Fibroblast of lung (primary cell): Measurements from ENCODE around the gene ZNF638. TPM values are rescaled to one million over a fixed set of nuclear protein-coding genes. Genes with fewer than 3 reads are reported as not detected.
A peak's percentile ranks its signal among the peaks of the same experiment; 100 is the strongest.

Source experiments
- DNase-seq, 2 donors: peaks; one replicate each; pipeline versions ENCODE4 v3.0.0 to v3.0.0-alpha.2; 2010; ENCODE audit warnings: low read depth in 2 of 2
- H2AFZ ChIP-seq: 2 replicates; pipeline ENCODE4 v1.5.1; 2012; ENCODE audit warnings: low read length, control low read depth, inconsistent platforms
- H3K27ac ChIP-seq: 2 replicates; pipeline ENCODE4 v1.5.1; 2011; ENCODE audit warnings: low read length, control low read depth; ENCODE audit not compliant: insufficient read depth
- H3K27me3 ChIP-seq: 2 replicates; pipeline ENCODE4 v1.5.1; 2011; ENCODE audit warnings: mild to moderate bottlenecking, low read length; ENCODE audit not compliant: control insufficient read depth, insufficient read depth
- H3K36me3 ChIP-seq: 2 replicates; pipeline ENCODE4 v1.5.1; 2011; ENCODE audit warnings: low read length; ENCODE audit not compliant: control insufficient read depth, insufficient read depth
- H3K4me1 ChIP-seq: 2 replicates; pipeline ENCODE4 v1.5.1; 2011; ENCODE audit warnings: low read length; ENCODE audit not compliant: control insufficient read depth, insufficient read depth; ENCODE audit errors: extremely low read depth
- H3K4me2 ChIP-seq: 2 replicates; pipeline ENCODE4 v1.5.1; 2011; ENCODE audit warnings: low read length, control low read depth; ENCODE audit not compliant: insufficient read depth; ENCODE audit errors: extremely low read depth
- H3K4me3 ChIP-seq, 4 experiments: fragments of 200-600 bp in 1 of 4; sonication (generic) in 1 of 4; replicated peaks in 1 of 4; 2 replicates each; pipeline ENCODE4 v1.5.1; 2011 to 2016; ENCODE audit warnings: low read length in 4 of 4, low read depth in 3 of 4, mild to moderate bottlenecking in 3 of 4, control low read depth in 2 of 4, inconsistent platforms in 1 of 4, mixed read lengths in 1 of 4; ENCODE audit not compliant: insufficient read depth in 1 of 4; ENCODE audit errors: control extremely low read depth in 1 of 4
- H3K79me2 ChIP-seq: 2 replicates; pipeline ENCODE4 v1.5.1; 2012; ENCODE audit warnings: mild to moderate bottlenecking, low read length, inconsistent platforms; ENCODE audit not compliant: control insufficient read depth, insufficient read depth
- H3K9ac ChIP-seq: 2 replicates; pipeline ENCODE4 v1.5.1; 2011; ENCODE audit warnings: mild to moderate bottlenecking, low read length, control low read depth; ENCODE audit not compliant: insufficient read depth
- H3K9me3 ChIP-seq: 2 replicates; pipeline ENCODE4 v1.5.1; 2012; ENCODE audit warnings: low read depth, low read length; ENCODE audit not compliant: control insufficient read depth, insufficient read depth
- H4K20me1 ChIP-seq: 2 replicates; pipeline ENCODE4 v1.5.1; 2011; ENCODE audit warnings: low read length; ENCODE audit not compliant: control insufficient read depth, insufficient read depth; ENCODE audit errors: extremely low read depth
- EZH2 ChIP-seq: IDR thresholded peaks from 2 replicates; pipeline ENCODE4 v1.5.1; 2012; ENCODE audit warnings: low read length, control low read depth, mild to moderate bottlenecking; ENCODE audit errors: missing control alignments
- polyA plus RNA-seq, 2 donors: library from polyadenylated mRNA; depleted of rRNA in 1 of 2; stranded (reverse) in 1 of 2; unstranded in 1 of 2; fragments of >200 nt; gene quantifications; 2 replicates each; pipeline ENCODE4 v1.2.1, GENCODE V29; 2011 to 2012; ENCODE audit warnings: missing spikeins in 1 of 2
- total RNA-seq: library from RNA; depleted of rRNA; stranded (reverse); fragments of >200 nt; gene quantifications from 2 replicates; pipeline ENCODE4 v1.2.1, GENCODE V29; 2014
- TF ChIP-seq, protein P1 (sequence below), 2 donors: IDR thresholded peaks in 1 of 2; conservative IDR thresholded peaks in 1 of 2; 1 replicate in 1 of 2; 2 replicates in 1 of 2; pipeline ENCODE4 v1.5.1; 2011 to 2012; ENCODE audit warnings: low read length in 2 of 2, control low read depth in 1 of 2, inconsistent platforms in 1 of 2, low read depth in 1 of 2, mild to moderate bottlenecking in 1 of 2

ZNF638 gene
- total and polyA plus RNA-seq, 2 donors (not counting 1 experiment from before 2014, with no cell fraction given), result 63.8 to 190 TPM

DNA sequence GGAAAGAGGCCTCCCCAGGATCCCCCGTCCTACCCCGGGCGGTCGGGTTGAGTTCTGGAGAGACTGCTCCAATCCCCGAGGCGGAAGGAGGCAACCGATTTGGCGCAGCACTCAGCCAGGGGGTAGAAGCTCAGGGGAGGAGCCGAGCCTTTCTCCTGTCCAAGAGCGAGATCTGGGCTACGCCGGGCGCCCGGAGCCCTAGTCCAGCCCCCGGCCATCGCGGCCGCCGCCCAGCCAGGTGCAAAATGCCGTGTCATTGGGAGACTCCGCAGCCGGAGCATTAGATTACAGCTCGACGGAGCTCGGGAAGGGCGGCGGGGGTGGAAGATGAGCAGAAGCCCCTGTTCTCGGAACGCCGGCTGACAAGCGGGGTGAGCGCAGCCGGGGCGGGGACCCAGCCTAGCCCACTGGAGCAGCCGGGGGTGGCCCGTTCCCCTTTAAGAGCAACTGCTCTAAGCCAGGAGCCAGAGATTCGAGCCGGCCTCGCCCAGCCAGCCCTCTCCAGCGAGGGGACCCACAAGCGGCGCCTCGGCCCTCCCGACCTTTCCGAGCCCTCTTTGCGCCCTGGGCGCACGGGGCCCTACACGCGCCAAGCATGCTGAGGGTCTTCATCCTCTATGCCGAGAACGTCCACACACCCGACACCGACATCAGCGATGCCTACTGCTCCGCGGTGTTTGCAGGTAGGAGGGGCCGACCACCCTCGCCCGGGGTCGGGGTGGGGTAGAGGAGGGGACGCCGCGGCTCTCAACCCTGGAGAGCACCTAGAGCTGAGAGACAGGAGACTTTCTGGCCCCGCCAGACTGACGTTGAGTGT is 122.0 kb downstream of the ZNF638 start, which contains the start of gene DYSF:
TSS of gene DYSF (plus strand) at position 158 of the 817 bp plus-strand sequence.
- Histone ChIP-seq H3K27me3 (peaks cover 22% of the 10 kb centered on the region), H3K79me2 (no peaks in the 10 kb centered on the region), H3K36me3 (no peaks in the 10 kb centered on the region), H3K9ac (no peak within 1 kb of the TSS), H4K20me1 (no peaks in the 10 kb centered on the region), H3K4me2 (peak within 1 kb of the TSS; percentile 48), H3K9me3 (no peaks in the 10 kb centered on the region), H2AFZ (peak within 1 kb of the TSS; percentile 12), H3K27ac (no peak within 1 kb of the TSS), H3K4me1 (no peaks in the 10 kb centered on the region), H3K4me3 (peak within 1 kb of the TSS; percentile 5 to 49 (median 20))
- TF ChIP-seq, protein P1, sequence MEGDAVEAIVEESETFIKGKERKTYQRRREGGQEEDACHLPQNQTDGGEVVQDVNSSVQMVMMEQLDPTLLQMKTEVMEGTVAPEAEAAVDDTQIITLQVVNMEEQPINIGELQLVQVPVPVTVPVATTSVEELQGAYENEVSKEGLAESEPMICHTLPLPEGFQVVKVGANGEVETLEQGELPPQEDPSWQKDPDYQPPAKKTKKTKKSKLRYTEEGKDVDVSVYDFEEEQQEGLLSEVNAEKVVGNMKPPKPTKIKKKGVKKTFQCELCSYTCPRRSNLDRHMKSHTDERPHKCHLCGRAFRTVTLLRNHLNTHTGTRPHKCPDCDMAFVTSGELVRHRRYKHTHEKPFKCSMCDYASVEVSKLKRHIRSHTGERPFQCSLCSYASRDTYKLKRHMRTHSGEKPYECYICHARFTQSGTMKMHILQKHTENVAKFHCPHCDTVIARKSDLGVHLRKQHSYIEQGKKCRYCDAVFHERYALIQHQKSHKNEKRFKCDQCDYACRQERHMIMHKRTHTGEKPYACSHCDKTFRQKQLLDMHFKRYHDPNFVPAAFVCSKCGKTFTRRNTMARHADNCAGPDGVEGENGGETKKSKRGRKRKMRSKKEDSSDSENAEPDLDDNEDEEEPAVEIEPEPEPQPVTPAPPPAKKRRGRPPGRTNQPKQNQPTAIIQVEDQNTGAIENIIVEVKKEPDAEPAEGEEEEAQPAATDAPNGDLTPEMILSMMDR (conservative IDR thresholded peaks at IDR 0.05 in 1 of 2, IDR thresholded peaks at IDR 0.05 in 1 of 2; ENCODE audit: low read depth in 1 of 2, low read length in 2 of 2), result no peak
- TF ChIP-seq EZH2, result peak; percentile 85
- DNase-seq, result peak; percentile 12 to 48

DNA sequence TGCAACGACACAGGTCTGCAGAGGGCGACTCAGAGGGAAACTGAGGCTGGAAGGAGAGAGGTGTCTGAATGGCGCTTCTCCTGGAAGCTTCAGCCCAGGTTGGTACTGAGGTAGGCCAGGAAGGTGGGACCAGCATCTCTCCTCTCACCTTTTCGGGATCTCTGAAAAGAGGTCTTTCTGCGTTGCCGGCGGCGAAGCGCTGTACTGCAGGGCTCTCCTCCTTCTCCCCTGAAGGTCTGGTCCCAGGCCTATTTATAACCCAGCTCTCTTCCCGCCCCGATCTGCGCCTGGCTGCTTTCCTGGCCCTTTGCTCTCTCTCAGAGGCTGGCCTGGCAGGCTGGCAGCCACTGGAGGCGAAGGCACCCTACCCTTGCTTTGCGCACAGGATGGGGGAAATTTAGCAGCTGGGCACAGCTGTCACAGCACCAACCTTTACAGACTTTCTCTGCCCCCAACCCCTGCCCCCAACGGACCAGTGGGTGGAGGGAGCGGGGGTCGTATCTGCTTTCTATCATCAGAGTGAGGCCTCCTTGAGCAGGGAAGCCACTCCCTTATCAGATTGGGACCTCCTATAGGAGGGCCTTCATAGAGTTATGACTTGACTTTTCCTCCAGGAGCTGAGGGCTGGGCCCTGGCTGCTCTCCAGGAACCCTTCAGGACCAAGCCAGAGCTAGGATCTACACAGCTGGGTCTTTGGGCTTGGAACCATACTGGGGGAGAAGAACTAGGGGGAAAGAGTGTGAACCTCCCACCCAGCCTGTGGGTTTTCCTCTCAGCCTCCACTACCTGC is 122.8 kb downstream of the ZNF638 start:
- peaks cover 22% of the 10 kb centered on the region for H3K27me3 ChIP-seq
- no peaks in the 10 kb centered on the region for H3K4me1 ChIP-seq
- H3K79me2 ChIP-seq, result no peaks in the 10 kb centered on the region
- TF ChIP-seq, protein P1 (conservative IDR thresholded peaks at IDR 0.05 in 1 of 2, IDR thresholded peaks at IDR 0.05 in 1 of 2; ENCODE audit: low read depth in 1 of 2, low read length in 2 of 2), result no peak
- no peak for TF ChIP-seq EZH2
- no peak overlapping the region for H3K4me2 ChIP-seq
- H3K27ac ChIP-seq, result no peak overlapping the region
- no peak for DNase-seq
- H3K4me3 ChIP-seq, result no peak overlapping the region
- no peak overlapping the region for H3K9ac ChIP-seq
- H3K36me3 ChIP-seq, result no peaks in the 10 kb centered on the region
- no peaks in the 10 kb centered on the region for H3K9me3 ChIP-seq
- H4K20me1 ChIP-seq, result no peaks in the 10 kb centered on the region
- H2AFZ ChIP-seq, result no peak overlapping the region
